Measurements from ENCODE around the gene ADAMTSL3. TPM values are rescaled to one million over a fixed set of nuclear protein-coding genes. Genes with fewer than 3 reads are reported as not detected.

Gene ADAMTSL3
- total RNA-seq, 4 donors from 2014 or later, result 3.1 to 48.2 (median 24.6) TPM

GRCh38 chr15:83610901-83611685 is 42.8 kb upstream of the ADAMTSL3 start:
- DNase-seq, result no peak
- TF ChIP-seq, protein P1, sequence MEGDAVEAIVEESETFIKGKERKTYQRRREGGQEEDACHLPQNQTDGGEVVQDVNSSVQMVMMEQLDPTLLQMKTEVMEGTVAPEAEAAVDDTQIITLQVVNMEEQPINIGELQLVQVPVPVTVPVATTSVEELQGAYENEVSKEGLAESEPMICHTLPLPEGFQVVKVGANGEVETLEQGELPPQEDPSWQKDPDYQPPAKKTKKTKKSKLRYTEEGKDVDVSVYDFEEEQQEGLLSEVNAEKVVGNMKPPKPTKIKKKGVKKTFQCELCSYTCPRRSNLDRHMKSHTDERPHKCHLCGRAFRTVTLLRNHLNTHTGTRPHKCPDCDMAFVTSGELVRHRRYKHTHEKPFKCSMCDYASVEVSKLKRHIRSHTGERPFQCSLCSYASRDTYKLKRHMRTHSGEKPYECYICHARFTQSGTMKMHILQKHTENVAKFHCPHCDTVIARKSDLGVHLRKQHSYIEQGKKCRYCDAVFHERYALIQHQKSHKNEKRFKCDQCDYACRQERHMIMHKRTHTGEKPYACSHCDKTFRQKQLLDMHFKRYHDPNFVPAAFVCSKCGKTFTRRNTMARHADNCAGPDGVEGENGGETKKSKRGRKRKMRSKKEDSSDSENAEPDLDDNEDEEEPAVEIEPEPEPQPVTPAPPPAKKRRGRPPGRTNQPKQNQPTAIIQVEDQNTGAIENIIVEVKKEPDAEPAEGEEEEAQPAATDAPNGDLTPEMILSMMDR (IDR thresholded peaks at IDR 0.05), result no peak
- TF ChIP-seq POLR2A (IDR thresholded peaks at IDR 0.05), result no peak
- no peak overlapping the region for H3K27ac ChIP-seq

DNA sequence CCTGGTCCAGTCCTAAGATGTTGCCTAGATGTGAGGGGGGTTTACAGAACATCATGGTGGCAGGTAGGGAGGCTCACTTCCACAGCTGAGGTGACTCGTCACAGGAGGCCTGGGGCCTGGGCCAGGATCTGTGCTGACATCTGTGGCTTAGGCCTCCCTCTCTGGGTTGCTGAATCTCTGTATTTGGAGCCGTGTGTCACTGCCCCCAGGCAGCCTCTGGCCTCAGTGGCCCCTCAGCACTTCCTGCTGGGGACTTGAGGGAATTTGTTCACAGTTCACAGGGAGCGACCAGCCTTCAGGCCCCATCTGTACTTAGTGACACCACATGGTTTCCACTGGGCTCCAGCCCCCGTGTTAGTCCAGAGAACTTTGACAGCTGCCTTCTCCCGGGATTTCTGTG is 41.7 kb upstream of the ADAMTSL3 start:
- H3K27ac ChIP-seq, result no peak overlapping the region
- no peaks in the 10 kb centered on the region for H3K4me1 ChIP-seq
- H3K4me3 ChIP-seq, result no peak overlapping the region
- no peak for TF ChIP-seq POLR2A (IDR thresholded peaks at IDR 0.05)
- TF ChIP-seq, protein P1 (IDR thresholded peaks at IDR 0.05), result no peak
- no peak for DNase-seq
- H3K36me3 ChIP-seq, result no peaks in the 10 kb centered on the region
- no peaks in the 10 kb centered on the region for H3K9me3 ChIP-seq
- intact Hi-C loops (cut with DNase I; ENCODE audit: low total_unique reads), result no loop called here
- no peaks in the 10 kb centered on the region for H3K27me3 ChIP-seq

More at GRCh38 chr15:83610901-83611685, 42.8 kb upstream of the ADAMTSL3 start:
- Histone ChIP-seq H3K4me1 (no peaks in the 10 kb centered on the region), H3K36me3 (no peaks in the 10 kb centered on the region), H3K4me3 (no peak overlapping the region), H3K9me3 (no peaks in the 10 kb centered on the region), H3K27me3 (no peaks in the 10 kb centered on the region)
- intact Hi-C loops (cut with DNase I; ENCODE audit: low total_unique reads), result no loop called here

- no peak overlapping the region for H3K27ac ChIP-seq
- no peaks in the 10 kb centered on the region for H3K27me3 ChIP-seq
- H3K9me3 ChIP-seq, result no peaks in the 10 kb centered on the region
- H3K4me3 ChIP-seq, result no peak overlapping the region
- intact Hi-C loops (cut with DNase I; ENCODE audit: low total_unique reads), result no loop called here
- no peaks in the 10 kb centered on the region for H3K36me3 ChIP-seq
- TF ChIP-seq, protein P1 (IDR thresholded peaks at IDR 0.05), result no peak
- no peak for TF ChIP-seq POLR2A (IDR thresholded peaks at IDR 0.05)
- no peaks in the 10 kb centered on the region for H3K4me1 ChIP-seq
- no peak for DNase-seq
These were observed 40.9 kb upstream of the ADAMTSL3 start for GRCh38 chr15:83612898-83613635.

GRCh38 chr15:83613714-83614113 is 40.2 kb upstream of the ADAMTSL3 start:
- intact Hi-C loops (cut with DNase I; ENCODE audit: low total_unique reads), result no loop called here
- DNase-seq, result no peak
- H3K4me3 ChIP-seq, result no peak overlapping the region

More at GRCh38 chr15:83613714-83614113, 40.2 kb upstream of the ADAMTSL3 start:
- no peak for TF ChIP-seq POLR2A (IDR thresholded peaks at IDR 0.05)
- TF ChIP-seq, protein P1 (IDR thresholded peaks at IDR 0.05), result no peak
- H3K27me3 ChIP-seq, result no peaks in the 10 kb centered on the region
- H3K36me3 ChIP-seq, result no peaks in the 10 kb centered on the region
- no peaks in the 10 kb centered on the region for H3K9me3 ChIP-seq
- no peak overlapping the region for H3K27ac ChIP-seq
- no peaks in the 10 kb centered on the region for H3K4me1 ChIP-seq
